ENCODE measurements around the gene INPP4B. TPM values are rescaled to one million over a fixed set of nuclear protein-coding genes. Genes with fewer than 3 reads are reported as not detected.

The INPP4B gene
- polyA plus RNA-seq, 1 donor: 36.4 TPM

DNA sequence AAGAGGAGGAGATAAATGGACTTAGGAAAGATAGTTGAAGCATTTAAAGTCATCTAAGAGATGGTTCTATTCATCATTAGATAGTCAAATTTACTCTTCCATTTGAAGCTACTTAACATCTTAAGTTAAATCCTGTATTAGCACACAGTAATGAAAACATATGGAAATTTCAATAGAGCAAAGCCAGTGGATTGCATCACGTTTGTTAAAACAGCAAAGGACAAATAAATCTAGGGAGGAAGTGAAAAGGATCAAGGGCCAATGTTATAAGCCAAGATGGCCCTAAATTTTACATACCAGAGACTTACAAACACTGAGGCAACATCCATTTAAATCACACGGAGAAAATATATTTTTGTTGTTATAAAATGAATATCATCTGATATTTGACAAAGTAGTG is 602.8 kb downstream of the INPP4B start:
- no peak for DNase-seq (ENCODE audit: low read depth)

DNA sequence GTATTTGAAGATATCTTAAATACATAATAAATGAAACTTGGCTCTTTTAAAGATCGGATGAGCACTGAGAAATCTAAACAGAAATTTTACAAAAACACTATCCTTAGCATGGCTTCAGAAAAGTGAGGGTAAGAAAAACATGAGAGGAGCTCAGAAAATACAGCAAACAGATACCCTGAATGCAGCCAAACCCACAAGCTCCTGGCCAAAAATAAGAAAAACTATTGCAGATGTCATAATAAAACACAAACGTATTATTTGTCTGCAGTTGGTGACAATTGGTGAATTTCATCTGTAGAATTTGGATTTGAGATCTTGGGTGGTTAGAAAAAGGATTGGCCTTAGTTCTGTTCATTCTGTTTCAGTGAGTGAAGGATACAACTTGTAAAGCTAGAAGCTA is 603.9 kb downstream of the INPP4B start:
- no peak for DNase-seq (ENCODE audit: low read depth)

DNA sequence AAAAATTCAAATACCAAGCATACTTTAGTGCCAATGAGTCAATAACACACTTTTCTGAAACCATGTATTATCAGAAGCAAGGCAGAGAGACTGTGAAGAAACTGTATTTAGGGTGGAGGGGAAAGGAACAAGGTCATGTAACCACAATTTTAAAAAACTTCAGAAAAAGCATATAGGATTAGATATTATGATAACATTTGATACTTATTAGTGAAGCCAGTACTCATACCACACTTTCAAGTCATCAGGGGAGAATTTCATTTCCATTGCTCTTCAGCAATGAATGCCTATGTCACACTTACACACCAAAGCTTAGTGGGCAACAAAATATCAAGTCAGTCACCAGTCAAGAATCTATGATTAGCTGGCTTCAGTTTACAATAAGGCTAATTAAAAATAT is 607.5 kb downstream of the INPP4B start:
- no peak for DNase-seq (ENCODE audit: low read depth)

- DNase-seq (ENCODE audit: low read depth): no peak
Observed at GRCh38 chr4:142236268-142236667, 609.8 kb downstream of the INPP4B start.

DNA sequence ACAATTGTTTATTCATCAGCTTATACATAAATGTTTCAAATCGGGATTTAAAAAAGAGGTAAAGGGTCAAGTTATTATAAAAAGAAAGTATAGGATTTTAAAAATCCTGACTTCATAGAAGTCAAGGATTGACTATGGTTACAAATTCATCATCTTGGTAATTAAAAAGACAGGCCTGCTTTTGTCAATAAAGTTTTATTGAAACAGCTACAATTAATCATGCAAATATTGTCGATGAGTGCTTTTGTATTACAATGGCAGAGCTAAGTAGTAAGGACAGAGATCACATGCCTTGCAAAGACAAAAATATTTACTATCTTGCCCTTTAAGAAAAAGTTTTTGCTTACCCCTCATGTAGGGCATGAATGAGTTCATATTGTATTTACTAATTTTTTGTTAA is 614.3 kb downstream of the INPP4B start:
- no peak for DNase-seq (ENCODE audit: low read depth)

DNA sequence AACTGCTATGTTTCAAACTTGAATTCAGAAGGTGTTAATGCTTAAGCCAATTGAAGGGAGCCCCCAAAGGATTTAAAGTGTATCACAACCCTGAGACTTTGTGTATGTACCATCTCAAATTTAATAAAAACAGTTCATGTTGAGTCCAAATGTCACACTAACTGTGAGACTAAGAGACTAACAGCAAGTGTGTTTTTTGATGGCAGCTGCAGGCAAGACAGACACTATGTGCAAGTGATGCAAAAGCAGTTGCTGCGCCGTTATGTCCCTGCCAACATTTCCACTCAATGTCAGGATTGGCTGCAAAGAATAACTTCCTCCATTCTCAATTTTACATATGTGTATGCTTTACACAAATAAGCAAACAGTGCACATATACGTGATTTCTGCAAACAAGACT is 615.1 kb downstream of the INPP4B start:
- DNase-seq (ENCODE audit: low read depth): no peak

DNA sequence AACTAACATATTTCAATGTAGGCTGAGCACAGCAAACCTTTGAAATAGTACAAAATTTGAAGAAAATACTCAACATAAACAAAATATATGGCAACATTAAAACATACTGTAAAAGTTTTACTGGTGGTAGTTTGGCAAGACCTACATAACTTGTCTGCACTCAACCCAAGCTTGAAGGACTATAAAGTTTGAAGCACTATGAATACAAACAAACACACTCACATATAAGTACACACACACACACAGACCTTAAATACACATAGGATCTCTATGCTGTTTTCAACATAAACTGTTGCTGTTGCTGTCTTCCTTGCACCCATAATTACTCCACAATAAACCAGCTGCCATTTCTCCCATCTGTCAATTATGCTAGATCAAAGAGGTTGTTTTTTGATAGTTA is 620.1 kb downstream of the INPP4B start:
- no peak for DNase-seq (ENCODE audit: low read depth)

- no peak for DNase-seq (ENCODE audit: low read depth)
Observed at GRCh38 chr4:142222127-142222526, 624.0 kb downstream of the INPP4B start.

- no peak for DNase-seq (ENCODE audit: low read depth)
Observed at GRCh38 chr4:142218726-142219125, 627.4 kb downstream of the INPP4B start.

DNA sequence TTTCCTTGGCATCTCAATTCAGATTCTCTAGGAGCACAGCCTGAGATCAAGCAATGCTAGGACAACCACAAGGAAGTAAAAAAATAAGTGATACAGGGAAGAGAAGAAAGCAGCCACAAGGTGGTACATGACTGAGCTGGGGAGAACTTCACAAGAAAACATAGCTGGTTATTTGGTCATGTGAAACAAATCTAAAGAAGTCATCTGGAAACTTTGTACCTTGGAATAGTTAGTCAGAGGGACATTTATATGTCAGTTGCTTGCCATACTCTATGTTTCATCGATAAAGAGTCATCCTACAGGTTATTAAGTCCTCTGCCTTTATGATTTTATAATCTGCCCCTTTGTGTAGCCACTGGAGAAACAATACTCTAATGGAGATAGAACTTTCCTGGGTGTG is 634.7 kb downstream of the INPP4B start:
- no peak for DNase-seq (ENCODE audit: low read depth)

DNA sequence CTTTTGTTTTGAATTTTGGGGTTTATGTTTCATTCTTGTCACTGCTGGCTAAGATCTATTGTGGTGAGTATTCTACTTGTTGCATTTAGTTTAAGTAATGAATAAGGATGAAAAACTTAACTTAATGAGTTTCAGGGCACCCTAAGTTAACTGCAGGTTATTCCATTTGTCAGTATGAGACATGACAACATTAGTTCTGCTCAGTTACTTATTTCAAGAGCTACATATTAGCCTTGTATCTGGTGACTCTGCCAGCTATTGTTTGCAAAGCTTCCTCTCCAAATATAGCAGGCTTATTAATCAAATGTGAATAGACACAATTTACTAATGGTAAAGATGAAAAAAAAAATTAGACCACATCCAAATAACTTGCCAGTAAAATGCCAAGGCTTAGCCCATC is 642.6 kb downstream of the INPP4B start:
- DNase-seq (ENCODE audit: low read depth): no peak

DNA sequence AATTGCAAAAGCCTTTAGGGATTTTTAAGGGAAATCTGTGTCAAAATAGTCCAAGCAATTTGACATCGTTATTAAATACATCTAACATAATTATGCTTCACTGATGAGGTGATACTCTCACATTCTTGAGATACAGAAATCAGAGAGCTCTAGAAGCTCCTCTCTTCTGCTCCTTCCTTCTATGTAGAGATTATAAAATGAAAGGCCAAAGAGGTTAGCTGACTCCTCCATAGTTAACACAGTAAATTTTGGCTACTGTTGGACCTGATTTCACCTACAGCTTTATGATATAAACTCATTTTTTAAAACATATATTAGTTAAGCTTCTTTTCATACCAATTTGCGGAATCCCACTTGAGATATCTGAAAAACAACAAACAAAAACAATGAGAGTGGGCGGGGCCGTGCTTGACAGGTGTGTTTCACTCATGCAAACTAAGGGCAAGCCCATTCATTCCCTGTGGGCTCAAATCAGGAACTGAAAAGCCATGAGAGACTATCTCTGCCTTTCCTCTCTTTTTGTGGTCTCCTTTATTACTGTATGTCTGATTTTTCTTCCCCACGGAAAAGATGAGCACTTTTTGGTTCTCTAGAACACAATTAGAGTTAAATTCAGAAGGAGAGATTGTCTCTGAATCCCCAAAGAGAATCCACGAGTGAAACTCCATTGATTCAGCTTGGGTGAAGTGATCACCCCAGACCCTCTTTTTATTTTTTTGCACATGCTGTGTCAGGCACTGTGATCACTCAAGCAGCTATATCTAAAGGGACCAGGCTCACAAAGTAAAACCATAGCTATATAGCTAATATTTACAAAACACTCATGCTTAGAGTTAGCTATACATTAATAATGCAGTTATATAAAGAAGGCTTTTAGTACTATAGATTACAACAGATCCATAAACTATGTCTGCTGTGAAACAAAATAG is 643.4 kb downstream of the INPP4B start:
- DNase-seq (ENCODE audit: low read depth): no peak

DNA sequence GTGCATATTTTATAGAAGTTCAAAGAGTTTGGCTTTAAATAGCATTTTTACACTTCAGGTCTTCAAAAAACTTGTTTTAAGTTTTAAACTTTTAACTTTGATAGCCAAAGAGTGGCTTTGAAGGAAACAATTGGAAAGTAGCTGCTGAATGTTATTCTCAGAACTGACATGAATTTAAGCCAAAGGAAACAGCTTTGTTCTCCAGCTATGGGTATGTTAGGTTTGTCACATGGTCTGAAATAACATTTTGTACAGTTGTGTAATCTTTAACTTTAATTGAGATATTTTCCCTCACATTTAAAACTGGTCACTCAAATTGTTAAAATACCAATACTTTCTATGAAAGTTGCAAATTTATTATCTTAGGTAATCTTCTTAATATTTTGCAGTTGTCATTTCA is 645.1 kb downstream of the INPP4B start:
- DNase-seq (ENCODE audit: low read depth): no peak

DNA sequence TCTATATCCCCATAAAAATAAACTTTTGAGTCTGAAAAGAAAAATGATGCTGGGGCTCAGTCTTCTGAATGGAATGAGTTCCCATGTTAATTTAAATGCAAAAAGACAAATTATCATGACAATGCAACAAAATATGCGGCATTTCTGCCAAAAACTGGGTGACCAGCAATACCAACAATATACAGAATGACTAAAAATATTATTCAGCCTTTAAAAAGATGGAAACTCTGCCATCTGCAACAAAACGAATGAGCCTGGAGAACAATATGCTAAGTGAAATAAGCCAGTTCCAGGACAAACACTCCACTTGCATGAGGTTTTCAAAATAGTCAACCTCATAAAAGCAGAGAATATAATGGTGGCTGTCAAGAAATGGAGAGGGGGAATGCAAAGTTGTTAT is 651.2 kb downstream of the INPP4B start:
- no peak for DNase-seq (ENCODE audit: low read depth)

GRCh38 chr4:142191901-142192300 is 654.2 kb downstream of the INPP4B start:
- DNase-seq (ENCODE audit: low read depth): no peak

DNA sequence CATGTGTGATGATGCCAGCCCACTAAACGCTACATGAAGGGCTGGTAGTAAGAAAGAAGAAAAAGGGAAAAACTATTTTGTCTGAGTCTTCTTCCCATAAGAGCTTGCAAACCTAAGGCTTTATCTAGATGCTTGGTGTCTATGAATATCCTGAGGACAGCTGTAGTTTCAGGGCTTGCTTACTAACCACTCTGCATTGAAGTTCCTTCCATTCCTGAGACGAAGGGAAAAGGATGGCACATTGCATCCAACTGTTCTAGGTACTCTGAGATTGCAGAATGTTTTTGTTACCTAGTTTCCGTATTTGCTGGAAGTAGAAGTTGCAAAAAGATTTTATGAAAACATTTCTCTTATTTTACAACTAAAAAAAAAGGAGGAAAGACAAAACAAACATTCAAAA is 665.1 kb downstream of the INPP4B start:
- DNase-seq (ENCODE audit: low read depth): no peak

DNA sequence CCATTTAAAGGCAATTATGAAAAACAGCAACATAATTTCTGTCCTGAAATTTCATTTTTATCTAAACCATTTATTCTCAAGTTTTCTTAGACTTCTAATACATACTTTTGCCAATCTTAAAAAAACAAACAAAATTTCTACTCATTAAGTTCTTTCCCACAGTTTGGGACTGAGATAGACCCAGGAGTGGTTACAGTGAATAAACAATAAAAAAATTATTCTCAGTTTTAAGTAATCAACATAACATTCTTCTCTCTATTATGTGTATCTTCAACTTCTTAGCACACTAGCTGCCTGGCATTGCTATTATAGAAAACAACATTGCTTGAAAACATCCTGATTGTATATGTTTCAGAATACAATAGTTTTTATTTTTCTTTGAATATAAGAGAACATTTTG is 676.9 kb downstream of the INPP4B start:
- DNase-seq (ENCODE audit: low read depth): no peak

- DNase-seq (ENCODE audit: low read depth): no peak
Observed at GRCh38 chr4:142168181-142168580, 677.9 kb downstream of the INPP4B start.

GRCh38 chr4:142164767-142165500 is 681.2 kb downstream of the INPP4B start:
- DNase-seq (ENCODE audit: low read depth): no peak

DNA sequence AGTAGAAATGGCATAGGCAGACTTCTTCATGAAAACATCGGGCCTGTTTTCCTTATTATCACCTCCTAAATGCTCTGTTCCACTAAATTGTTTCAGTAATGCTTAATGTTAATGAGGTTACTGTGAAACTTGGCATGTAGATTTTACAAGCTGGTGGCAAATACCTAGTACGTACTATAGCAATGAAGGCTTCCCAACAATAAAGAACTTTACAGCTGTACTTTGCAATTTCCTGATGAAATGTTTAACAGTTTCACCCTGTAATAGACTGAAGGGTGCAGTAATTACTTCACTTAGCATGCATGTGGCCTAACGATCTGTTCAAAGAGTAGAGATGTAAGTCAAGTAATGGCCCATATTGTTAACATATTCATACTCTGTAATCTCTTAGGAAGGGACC is 685.0 kb downstream of the INPP4B start:
- DNase-seq (ENCODE audit: low read depth): no peak

DNA sequence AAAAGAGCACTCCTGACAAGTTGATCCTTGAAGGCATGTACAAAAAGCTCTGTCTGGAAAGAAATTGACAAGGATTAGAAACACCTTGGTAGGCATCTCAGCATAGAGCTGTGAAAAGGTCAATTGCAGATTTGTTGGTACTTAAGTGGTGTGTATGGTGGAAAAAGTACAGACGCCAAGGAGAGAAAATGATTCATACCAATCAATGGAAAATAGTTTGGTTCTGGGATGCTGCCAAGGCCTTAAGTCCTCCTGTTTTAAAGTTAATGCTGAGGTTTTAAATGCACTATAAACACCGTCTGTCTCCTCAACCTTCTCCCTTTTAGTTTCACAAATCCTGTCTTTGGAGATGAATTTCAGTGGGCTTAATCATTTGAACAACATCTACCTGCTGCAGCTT is 685.6 kb downstream of the INPP4B start:
- DNase-seq (ENCODE audit: low read depth): no peak

DNA sequence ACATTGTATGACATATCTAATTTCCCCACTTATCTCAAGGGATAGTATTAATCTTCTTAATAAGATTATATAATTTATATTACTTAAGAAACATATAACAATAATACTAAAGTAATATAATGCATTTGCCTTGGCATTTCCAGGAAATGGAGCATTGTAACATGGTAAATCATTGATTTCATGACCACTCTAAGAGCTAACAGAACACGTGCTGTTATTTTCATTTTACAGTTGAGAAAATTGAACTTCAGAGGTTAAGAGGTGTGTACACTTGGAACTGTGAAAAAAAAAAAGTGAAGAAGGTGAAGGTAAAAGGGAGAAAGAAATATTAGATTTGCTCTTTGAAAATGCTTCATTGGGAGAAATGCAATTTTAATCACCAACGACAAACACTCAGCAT is 687.1 kb downstream of the INPP4B start:
- DNase-seq (ENCODE audit: low read depth): no peak

DNA sequence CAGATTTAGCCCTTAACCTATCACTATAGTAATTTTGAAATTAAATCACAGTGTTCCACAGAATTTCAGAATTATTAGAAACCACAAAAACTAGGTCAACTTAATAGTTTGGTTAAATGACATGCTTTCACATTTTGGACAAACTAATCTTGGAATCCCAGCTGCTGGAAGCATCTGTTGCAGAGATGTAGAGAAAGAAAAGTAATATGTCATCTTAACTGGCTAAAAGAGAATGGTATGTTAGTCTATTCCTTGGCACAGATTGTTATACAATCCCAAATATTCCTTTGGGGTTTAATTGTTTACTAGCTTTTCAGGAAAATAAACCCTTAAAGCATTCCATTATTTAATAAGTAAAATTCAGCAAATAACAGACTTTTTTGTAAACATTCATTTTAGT is 689.8 kb downstream of the INPP4B start:
- peak; percentile 38 for DNase-seq (ENCODE audit: low read depth)

Data from forelimb muscle (tissue), 1 donor.